Measurements from ENCODE around the gene BRD1. TPM values are rescaled to one million over a fixed set of nuclear protein-coding genes. Genes with fewer than 3 reads are reported as not detected.

Gene BRD1
- total RNA-seq, 1 donor from 2014 or later: 64.1 TPM

DNA sequence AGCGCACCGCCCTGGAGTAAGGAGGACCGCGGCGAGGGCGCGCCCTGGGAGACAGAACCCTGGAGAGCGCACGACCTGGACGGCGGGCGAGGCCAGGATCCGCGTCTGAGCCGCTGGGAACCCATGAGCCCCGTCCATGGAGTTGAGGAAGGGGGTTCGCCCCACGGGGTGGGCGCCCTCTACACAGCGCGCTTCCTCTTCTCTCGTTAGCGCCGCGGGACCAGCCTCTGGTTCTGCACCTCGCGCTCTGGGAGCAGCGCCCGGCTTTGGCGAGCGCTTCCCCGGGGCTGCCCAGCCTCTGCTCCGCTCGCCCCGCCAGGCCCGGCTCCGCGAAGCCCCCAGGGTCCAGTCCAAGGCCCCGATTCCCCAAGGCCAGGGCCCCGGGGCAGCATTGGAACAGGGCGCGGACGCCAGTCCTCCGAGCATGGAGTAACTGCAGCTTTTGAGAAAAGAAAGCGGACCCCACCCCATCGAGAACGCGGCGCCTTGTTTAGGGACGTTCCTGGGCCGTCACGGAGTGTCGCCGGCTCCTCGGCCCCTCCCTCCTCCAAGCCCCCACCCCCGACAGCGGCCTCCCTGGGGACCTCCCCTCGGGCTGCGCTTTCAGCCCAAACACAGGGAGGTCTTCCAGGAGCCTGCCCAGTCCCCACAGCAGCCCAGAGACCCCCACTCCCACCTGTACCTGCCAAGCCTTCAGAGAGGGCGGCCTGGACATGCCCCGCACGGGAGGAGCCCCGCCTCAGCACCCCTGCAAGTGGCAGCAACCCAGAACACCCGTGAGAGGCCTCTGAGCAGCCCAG, 56.2 kb downstream of the BRD1 start:
- H3K9me3 Mint-ChIP-seq: peaks cover 9% of the 10 kb centered on the region
- no peak for TF ChIP-seq CTCF (IDR thresholded peaks at IDR 0.05; ENCODE audit: unreplicated experiment)
- peaks cover 17% of the 10 kb centered on the region for H3K36me3 Mint-ChIP-seq
- H3K4me1 Mint-ChIP-seq: peaks cover 3% of the 10 kb centered on the region
- no peak for DNase-seq (ENCODE audit: low spot score in 2 of 2, unreplicated experiment in 2 of 2)
- no peak overlapping the region for H3K27ac Mint-ChIP-seq
- H3K4me3 Mint-ChIP-seq: no peak overlapping the region
- no peaks in the 10 kb centered on the region for H3K27me3 Mint-ChIP-seq (ENCODE audit: low read depth)

- no peaks in the 10 kb centered on the region for H3K27me3 Mint-ChIP-seq (ENCODE audit: low read depth)
- peaks cover 18% of the 10 kb centered on the region for H3K36me3 Mint-ChIP-seq
- H3K4me1 Mint-ChIP-seq: peaks cover 3% of the 10 kb centered on the region
- H3K27ac Mint-ChIP-seq: no peak overlapping the region
- H3K9me3 Mint-ChIP-seq: peaks cover 12% of the 10 kb centered on the region
- H3K4me3 Mint-ChIP-seq: no peak overlapping the region
- DNase-seq (ENCODE audit: low spot score in 2 of 2, unreplicated experiment in 2 of 2): peak in 1 of 2 experiments; percentile 16
- TF ChIP-seq CTCF (IDR thresholded peaks at IDR 0.05; ENCODE audit: unreplicated experiment): no peak
Observed at GRCh38 chr22:49770547-49771265, 57.0 kb downstream of the BRD1 start.

- no peak for TF ChIP-seq CTCF (IDR thresholded peaks at IDR 0.05; ENCODE audit: unreplicated experiment)
- Mint-ChIP-seq H3K36me3 (peaks cover 18% of the 10 kb centered on the region), H3K4me1 (peaks cover 3% of the 10 kb centered on the region), H3K4me3 (no peak overlapping the region), H3K27ac (no peak overlapping the region), H3K27me3 (ENCODE audit: low read depth) (no peaks in the 10 kb centered on the region), H3K9me3 (peaks cover 12% of the 10 kb centered on the region)
- peak in 1 of 2 experiments; percentile 4 for DNase-seq (ENCODE audit: low spot score in 2 of 2, unreplicated experiment in 2 of 2)
Observed at GRCh38 chr22:49769691-49770546, 57.8 kb downstream of the BRD1 start.

- no peak overlapping the region for H3K27ac Mint-ChIP-seq
- H3K4me1 Mint-ChIP-seq: peaks cover 3% of the 10 kb centered on the region
- H3K4me3 Mint-ChIP-seq: no peak overlapping the region
- peaks cover 12% of the 10 kb centered on the region for H3K9me3 Mint-ChIP-seq
- H3K27me3 Mint-ChIP-seq (ENCODE audit: low read depth): no peaks in the 10 kb centered on the region
- peak in 1 of 2 experiments; percentile 18 for DNase-seq (ENCODE audit: low spot score in 2 of 2, unreplicated experiment in 2 of 2)
- TF ChIP-seq CTCF (IDR thresholded peaks at IDR 0.05; ENCODE audit: unreplicated experiment): no peak
- H3K36me3 Mint-ChIP-seq: peaks cover 13% of the 10 kb centered on the region
Observed at GRCh38 chr22:49768951-49769690, 58.6 kb downstream of the BRD1 start.
